MM.1S (cell line): ENCODE measurements around the gene MYRFL.
"Not testable (repeated sequence)": the region's sequence is repeated elsewhere in the genome, so short reads cannot be mapped to it uniquely, and the experiment has no call there.

Experiments used
- DNase-seq: peaks from one replicate; pipeline ENCODE4 v3.0.0-alpha.2; 2015
- H2AFZ ChIP-seq: fragments of 300-600 bp; sonication (generic); 2 replicates; pipeline ENCODE4 v1.6.0; 2016; ENCODE audit warnings: antibody characterized with exemption, low read length
- H3F3A ChIP-seq: fragments of 300-600 bp; sonication (generic); 2 replicates; pipeline ENCODE4 v1.6.1; 2016; ENCODE audit warnings: mild to moderate bottlenecking, antibody characterized with exemption, low read length, moderate library complexity, mixed read lengths; ENCODE audit not compliant: insufficient read depth
- H3K27ac ChIP-seq: fragments of 300-600 bp; sonication (generic); 2 replicates; pipeline ENCODE4 v1.5.1; 2016; ENCODE audit warnings: mild to moderate bottlenecking, low read length
- H3K27me3 ChIP-seq: fragments of 300-600 bp; sonication (generic); replicated peaks from 2 replicates; pipeline ENCODE4 v1.6.0; 2016; ENCODE audit warnings: low read length; ENCODE audit not compliant: insufficient read depth
- H3K36me3 ChIP-seq: fragments of 300-600 bp; sonication (generic); replicated peaks from 2 replicates; pipeline ENCODE4 v1.6.1; 2016; ENCODE audit warnings: mild to moderate bottlenecking, low read length, mixed read lengths; ENCODE audit not compliant: insufficient read depth
- H3K4me1 ChIP-seq: fragments of 300-600 bp; sonication (generic); 2 replicates; pipeline ENCODE4 v1.6.1; 2016; ENCODE audit warnings: low read length, mixed read lengths
- H3K4me2 ChIP-seq: fragments of 300-600 bp; sonication (generic); 2 replicates; pipeline ENCODE4 v1.6.0; 2016; ENCODE audit warnings: low read depth, low read length
- H3K4me3 ChIP-seq: fragments of 300-600 bp; sonication (generic); 2 replicates; pipeline ENCODE4 v1.5.1; 2016; ENCODE audit warnings: low read length, mixed read lengths
- H3K79me2 ChIP-seq: fragments of 300-600 bp; sonication (generic); 2 replicates; pipeline ENCODE4 v1.6.1; 2016; ENCODE audit warnings: mixed run types, low read length, mixed read lengths
- H3K9ac ChIP-seq: fragments of 300-600 bp; sonication (generic); 2 replicates; pipeline ENCODE4 v1.6.1; 2016; ENCODE audit warnings: low read length, mixed read lengths
- H3K9me2 ChIP-seq: fragments of 300-600 bp; sonication (generic); replicated peaks from 2 replicates; pipeline ENCODE4 v1.6.1; 2016; ENCODE audit warnings: mild to moderate bottlenecking, low read length, mixed read lengths; ENCODE audit not compliant: insufficient read depth
- H3K9me3 ChIP-seq: fragments of 300-600 bp; sonication (generic); replicated peaks from 2 replicates; pipeline ENCODE4 v1.6.1; 2016; ENCODE audit warnings: mild to moderate bottlenecking, low read length, mixed read lengths; ENCODE audit not compliant: insufficient read depth
- H4K20me1 ChIP-seq: fragments of 300-600 bp; sonication (generic); 2 replicates; pipeline ENCODE4 v1.6.1; 2016; ENCODE audit warnings: mild to moderate bottlenecking, low read length, moderate library complexity, mixed read lengths; ENCODE audit not compliant: insufficient read depth
- EZH2 ChIP-seq: fragments of 300-600 bp; sonication (generic); optimal IDR thresholded peaks from 2 replicates; pipeline ENCODE3; 2017; ENCODE audit warnings: low read depth, mild to moderate bottlenecking, antibody characterized with exemption, low read length, mixed read lengths
- EZH2phosphoT487 ChIP-seq: fragments of 300-600 bp; sonication (generic); IDR thresholded peaks from 2 replicates; pipeline ENCODE4 v1.6.1; 2018; ENCODE audit warnings: antibody characterized with exemption, low read length
- TF ChIP-seq, protein P1 (sequence below): fragments of 300-600 bp; sonication (generic); IDR thresholded peaks from 2 replicates; pipeline ENCODE4 v1.5.1; 2016; ENCODE audit warnings: antibody characterized with exemption, low read length, mixed read lengths

MYRFL gene

GRCh38 chr12:69993433-69993832 lies 168.4 kb downstream of the MYRFL start:
- Histone ChIP-seq H2AFZ (no peak overlapping the region), H3K4me3 (no peak overlapping the region), H4K20me1 (no peaks in the 10 kb centered on the region), H3K9ac (no peak overlapping the region), H3K9me3 (no peaks in the 10 kb centered on the region), H3K9me2 (no peaks in the 10 kb centered on the region), H3K79me2 (no peaks in the 10 kb centered on the region), H3K36me3 (no peaks in the 10 kb centered on the region), H3K4me1 (no peaks in the 10 kb centered on the region), H3K27me3 (no peaks in the 10 kb centered on the region), H3K4me2 (no peak overlapping the region), H3K27ac (no peak overlapping the region), H3F3A (no peaks in the 10 kb centered on the region)
- TF ChIP-seq EZH2phosphoT487, result no peak
- TF ChIP-seq, protein P1, sequence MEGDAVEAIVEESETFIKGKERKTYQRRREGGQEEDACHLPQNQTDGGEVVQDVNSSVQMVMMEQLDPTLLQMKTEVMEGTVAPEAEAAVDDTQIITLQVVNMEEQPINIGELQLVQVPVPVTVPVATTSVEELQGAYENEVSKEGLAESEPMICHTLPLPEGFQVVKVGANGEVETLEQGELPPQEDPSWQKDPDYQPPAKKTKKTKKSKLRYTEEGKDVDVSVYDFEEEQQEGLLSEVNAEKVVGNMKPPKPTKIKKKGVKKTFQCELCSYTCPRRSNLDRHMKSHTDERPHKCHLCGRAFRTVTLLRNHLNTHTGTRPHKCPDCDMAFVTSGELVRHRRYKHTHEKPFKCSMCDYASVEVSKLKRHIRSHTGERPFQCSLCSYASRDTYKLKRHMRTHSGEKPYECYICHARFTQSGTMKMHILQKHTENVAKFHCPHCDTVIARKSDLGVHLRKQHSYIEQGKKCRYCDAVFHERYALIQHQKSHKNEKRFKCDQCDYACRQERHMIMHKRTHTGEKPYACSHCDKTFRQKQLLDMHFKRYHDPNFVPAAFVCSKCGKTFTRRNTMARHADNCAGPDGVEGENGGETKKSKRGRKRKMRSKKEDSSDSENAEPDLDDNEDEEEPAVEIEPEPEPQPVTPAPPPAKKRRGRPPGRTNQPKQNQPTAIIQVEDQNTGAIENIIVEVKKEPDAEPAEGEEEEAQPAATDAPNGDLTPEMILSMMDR, result no peak
- no peak for TF ChIP-seq EZH2
- DNase-seq, result no peak

GRCh38 chr12:69994086-69994485 lies 169.1 kb downstream of the MYRFL start:
- DNase-seq, H3K9me2 ChIP-seq, H3K9ac ChIP-seq, H3K27ac ChIP-seq, H3K9me3 ChIP-seq, H3K4me2 ChIP-seq, H3K27me3 ChIP-seq, H3K36me3 ChIP-seq, H3K4me3 ChIP-seq, H3K4me1 ChIP-seq, H3K79me2 ChIP-seq, H3F3A ChIP-seq, H4K20me1 ChIP-seq, H2AFZ ChIP-seq: not testable (repeated sequence)

GRCh38 chr12:69994724-69995173 lies 169.7 kb downstream of the MYRFL start:
- no peak overlapping the region for H3K9ac ChIP-seq
- H3F3A ChIP-seq, result no peaks in the 10 kb centered on the region
- DNase-seq, result no peak
- no peak overlapping the region for H3K4me2 ChIP-seq
- no peaks in the 10 kb centered on the region for H4K20me1 ChIP-seq
- TF ChIP-seq EZH2phosphoT487, result no peak
- no peak for TF ChIP-seq EZH2
- TF ChIP-seq, protein P1, result no peak
- H3K9me3 ChIP-seq, result no peaks in the 10 kb centered on the region
- H2AFZ ChIP-seq, result no peak overlapping the region
- no peaks in the 10 kb centered on the region for H3K79me2 ChIP-seq
- no peak overlapping the region for H3K27ac ChIP-seq
- no peaks in the 10 kb centered on the region for H3K36me3 ChIP-seq
- H3K4me1 ChIP-seq, result no peaks in the 10 kb centered on the region; the same call in 1 of the 2 replicates
- no peak overlapping the region for H3K4me3 ChIP-seq
- H3K9me2 ChIP-seq, result no peaks in the 10 kb centered on the region
- H3K27me3 ChIP-seq, result no peaks in the 10 kb centered on the region

GRCh38 chr12:69996241-69996640 lies 171.2 kb downstream of the MYRFL start:
- Histone ChIP-seq H3F3A (no peaks in the 10 kb centered on the region), H3K36me3 (no peaks in the 10 kb centered on the region), H3K9me2 (no peaks in the 10 kb centered on the region), H4K20me1 (no peaks in the 10 kb centered on the region), H3K9ac (no peak overlapping the region), H3K4me2 (no peak overlapping the region), H3K27ac (no peak overlapping the region), H2AFZ (no peak overlapping the region), H3K9me3 (no peaks in the 10 kb centered on the region), H3K79me2 (no peaks in the 10 kb centered on the region), H3K4me1 (no peaks in the 10 kb centered on the region; the same call in 1 of the 2 replicates), H3K4me3 (no peak overlapping the region), H3K27me3 (no peaks in the 10 kb centered on the region)
- TF ChIP-seq EZH2 (no peak), EZH2phosphoT487 (no peak)
- TF ChIP-seq, protein P1, result no peak
- DNase-seq, result no peak
